GM06990 (cell line): Measurements from ENCODE around the gene AGGF1.
"Not testable (repeated sequence)": the region's sequence is repeated elsewhere in the genome, so short reads cannot be mapped to it uniquely, and the experiment has no call there.

ENCODE experiments used
- DNase-seq: peaks from one replicate; pipeline ENCODE4 v3.0.0-alpha.2; 2011; ENCODE audit not compliant: insufficient read length; ENCODE audit errors: extremely low read depth
- H3K27me3 ChIP-seq: replicated peaks from 2 replicates; pipeline ENCODE4 v1.6.0; 2011; ENCODE audit warnings: low read length; ENCODE audit not compliant: control insufficient read depth, insufficient read depth
- H3K36me3 ChIP-seq: 2 replicates; pipeline ENCODE4 v1.5.1; 2011; ENCODE audit warnings: low read length; ENCODE audit not compliant: control insufficient read depth, insufficient read depth
- H3K4me3 ChIP-seq: replicated peaks from 2 replicates; pipeline ENCODE4 v1.5.1; 2011; ENCODE audit warnings: low read depth, mild to moderate bottlenecking, control low read depth, low read length
- TF ChIP-seq, protein P1 (sequence below): IDR thresholded peaks from 2 replicates; pipeline ENCODE4 v1.5.1; 2011; ENCODE audit warnings: low read length, control low read depth, mild to moderate bottlenecking, inconsistent platforms; ENCODE audit not compliant: insufficient read depth, poor library complexity, severe bottlenecking

Gene AGGF1

DNA sequence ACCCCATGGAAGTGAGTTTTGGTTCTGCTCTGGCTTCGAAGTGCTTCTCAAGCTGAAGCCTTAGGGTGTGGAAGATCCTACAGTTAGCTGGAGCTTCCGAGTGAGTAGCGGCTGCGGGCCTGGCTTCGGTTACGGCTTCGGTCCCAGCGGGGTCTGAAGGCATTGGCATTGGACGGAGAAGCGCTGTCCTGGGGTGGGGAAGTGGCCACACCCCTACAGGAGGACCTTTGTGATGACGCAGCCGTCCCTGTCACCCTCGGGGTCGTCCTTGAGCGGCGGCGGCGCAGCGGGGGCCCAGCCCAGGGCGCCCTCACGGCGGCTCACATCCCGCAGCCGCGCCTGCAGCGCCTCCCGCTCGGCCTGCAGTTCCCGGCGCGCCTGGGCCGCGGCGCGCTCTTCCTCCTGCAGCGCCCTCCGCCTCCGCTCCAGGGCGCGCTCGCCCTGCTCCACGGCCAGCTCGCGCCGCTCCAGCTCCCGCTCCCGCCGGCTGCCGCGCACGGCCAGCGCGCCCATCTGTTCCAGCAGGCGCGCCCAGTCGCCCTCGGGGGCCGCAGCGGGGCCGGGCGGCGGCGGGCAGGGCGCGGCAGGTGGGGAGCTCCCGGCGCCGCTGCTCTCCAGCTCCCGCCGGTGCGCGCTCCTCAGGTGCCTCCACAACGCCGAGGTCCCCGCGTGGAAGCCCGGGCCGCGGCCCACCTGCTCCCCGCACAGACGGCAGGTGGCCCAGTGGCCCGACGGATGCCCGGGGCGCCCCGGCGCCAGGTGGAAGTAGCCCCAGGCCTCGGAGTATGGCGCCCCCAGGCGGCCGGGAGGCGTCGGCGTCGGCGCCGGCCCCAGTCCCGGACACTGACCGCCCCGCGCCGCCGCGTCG lies 47.0 kb downstream of the AGGF1 start:
- DNase-seq, result peak; percentile 67
- H3K4me3 ChIP-seq, result peak overlapping the region; percentile 36
- no peaks in the 10 kb centered on the region; the same call in none of the 2 replicates for H3K36me3 ChIP-seq
- TF ChIP-seq, protein P1, sequence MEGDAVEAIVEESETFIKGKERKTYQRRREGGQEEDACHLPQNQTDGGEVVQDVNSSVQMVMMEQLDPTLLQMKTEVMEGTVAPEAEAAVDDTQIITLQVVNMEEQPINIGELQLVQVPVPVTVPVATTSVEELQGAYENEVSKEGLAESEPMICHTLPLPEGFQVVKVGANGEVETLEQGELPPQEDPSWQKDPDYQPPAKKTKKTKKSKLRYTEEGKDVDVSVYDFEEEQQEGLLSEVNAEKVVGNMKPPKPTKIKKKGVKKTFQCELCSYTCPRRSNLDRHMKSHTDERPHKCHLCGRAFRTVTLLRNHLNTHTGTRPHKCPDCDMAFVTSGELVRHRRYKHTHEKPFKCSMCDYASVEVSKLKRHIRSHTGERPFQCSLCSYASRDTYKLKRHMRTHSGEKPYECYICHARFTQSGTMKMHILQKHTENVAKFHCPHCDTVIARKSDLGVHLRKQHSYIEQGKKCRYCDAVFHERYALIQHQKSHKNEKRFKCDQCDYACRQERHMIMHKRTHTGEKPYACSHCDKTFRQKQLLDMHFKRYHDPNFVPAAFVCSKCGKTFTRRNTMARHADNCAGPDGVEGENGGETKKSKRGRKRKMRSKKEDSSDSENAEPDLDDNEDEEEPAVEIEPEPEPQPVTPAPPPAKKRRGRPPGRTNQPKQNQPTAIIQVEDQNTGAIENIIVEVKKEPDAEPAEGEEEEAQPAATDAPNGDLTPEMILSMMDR, result peak; percentile 32
- H3K27me3 ChIP-seq, result no peaks in the 10 kb centered on the region

DNA sequence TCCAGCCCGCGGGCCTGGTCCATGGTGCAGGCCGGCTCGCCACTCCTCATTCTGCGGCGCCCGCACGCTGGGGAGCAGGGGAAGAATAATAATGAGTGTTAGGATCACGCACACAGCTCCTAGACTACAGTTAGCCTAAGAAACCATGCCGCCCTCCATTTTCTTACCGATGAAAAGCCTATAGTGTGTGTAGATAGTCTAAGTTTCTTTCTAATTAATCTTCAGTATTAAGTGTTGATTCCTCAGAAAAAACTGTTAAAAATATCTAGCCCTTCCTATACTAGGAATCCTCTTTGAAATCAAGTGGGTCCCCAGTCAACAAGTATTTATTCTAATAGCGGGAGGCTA lies 47.6 kb downstream of the AGGF1 start:
- no peaks in the 10 kb centered on the region for H3K27me3 ChIP-seq
- TF ChIP-seq, protein P1, result no peak
- no peak for DNase-seq
- H3K36me3 ChIP-seq, result no peaks in the 10 kb centered on the region; the same call in none of the 2 replicates
- no peak overlapping the region; the same call in 1 of the 2 replicates for H3K4me3 ChIP-seq

DNA sequence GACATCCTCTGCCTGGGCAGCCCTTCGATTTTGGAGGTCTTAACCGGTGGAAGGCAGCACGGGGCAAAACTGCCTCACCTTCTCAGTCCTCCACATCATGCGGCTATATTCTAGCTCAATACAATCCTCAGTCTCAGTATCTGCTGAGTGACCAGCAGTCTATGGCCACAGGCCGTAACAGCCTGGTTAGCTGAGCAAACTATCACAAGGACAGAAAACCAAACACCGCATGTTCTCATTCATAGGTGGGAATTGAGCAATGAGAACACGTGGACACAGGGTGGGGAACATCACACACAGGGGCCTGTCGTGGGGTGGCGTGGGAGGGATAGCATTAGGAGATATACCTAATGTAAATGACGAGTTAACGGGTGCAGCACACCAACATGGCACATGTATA lies 50.3 kb downstream of the AGGF1 start:
- DNase-seq, H3K4me3 ChIP-seq, H3K27me3 ChIP-seq, H3K36me3 ChIP-seq: not testable (repeated sequence)

DNA sequence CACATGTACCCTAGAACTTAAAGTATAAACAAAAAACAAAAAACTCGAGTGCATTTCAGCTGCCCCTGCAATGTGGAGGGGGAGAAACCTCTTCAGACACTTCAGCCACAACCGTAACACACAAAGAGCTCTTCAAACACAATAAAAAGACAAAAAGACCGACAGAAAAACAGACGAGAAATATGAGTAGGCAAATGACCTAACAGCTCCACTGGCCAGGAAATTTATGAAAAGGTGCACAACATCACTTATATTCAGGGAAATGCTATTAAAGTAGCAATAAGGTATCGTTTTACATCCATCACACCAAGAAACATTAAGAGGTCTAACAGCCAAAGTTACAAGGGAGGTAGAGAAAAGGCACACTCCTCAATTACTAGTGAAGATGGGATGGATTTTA lies 50.7 kb downstream of the AGGF1 start:
- no peak overlapping the region for H3K4me3 ChIP-seq
- DNase-seq, result no peak
- H3K36me3 ChIP-seq, result no peaks in the 10 kb centered on the region; the same call in none of the 2 replicates
- no peaks in the 10 kb centered on the region for H3K27me3 ChIP-seq
- TF ChIP-seq, protein P1, result no peak

DNA sequence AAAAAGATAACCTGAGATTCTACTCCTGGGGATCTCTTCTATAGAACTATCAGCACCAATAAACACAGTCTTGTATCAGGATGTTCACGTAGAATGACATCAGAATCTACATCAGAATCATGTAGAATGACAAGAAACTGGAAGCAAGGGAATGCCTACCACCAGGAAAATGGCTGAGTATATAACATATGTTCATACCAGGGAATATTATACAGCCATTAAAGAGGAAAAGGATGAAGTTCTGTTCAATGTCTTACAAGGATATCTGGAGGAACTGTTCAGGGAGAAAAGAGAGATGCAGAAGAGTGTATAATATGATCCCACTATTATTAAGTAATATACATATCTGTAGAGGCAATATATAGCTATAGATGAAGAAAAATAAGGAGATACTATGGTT lies 52.1 kb downstream of the AGGF1 start:
- no peak for DNase-seq
- Histone ChIP-seq H3K27me3 (no peaks in the 10 kb centered on the region), H3K4me3 (no peak overlapping the region), H3K36me3 (no peaks in the 10 kb centered on the region; the same call in none of the 2 replicates)
- TF ChIP-seq, protein P1, result no peak

DNA sequence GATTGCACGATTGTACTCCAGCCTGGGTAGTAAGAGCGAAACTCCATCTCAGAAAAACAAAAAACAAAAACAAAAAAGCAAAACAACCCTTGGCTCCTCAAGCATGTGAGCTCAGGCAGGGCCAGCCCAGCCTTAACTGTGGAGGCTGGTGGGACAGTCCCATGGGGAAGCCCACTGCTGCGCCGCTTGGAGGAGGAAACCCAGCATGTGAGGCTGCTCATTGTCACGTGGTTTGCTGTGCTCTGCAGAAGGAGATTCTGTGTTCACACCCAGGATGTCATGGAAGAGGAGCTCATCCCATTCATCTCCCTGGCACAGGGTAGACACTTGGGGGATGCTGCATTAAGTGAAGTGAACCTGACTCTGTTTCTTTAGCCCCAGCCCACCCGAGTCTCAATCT lies 52.9 kb downstream of the AGGF1 start:
- TF ChIP-seq, protein P1, result no peak
- no peaks in the 10 kb centered on the region; the same call in none of the 2 replicates for H3K36me3 ChIP-seq
- H3K4me3 ChIP-seq, result no peak overlapping the region
- peak; percentile 39 for DNase-seq
- H3K27me3 ChIP-seq, result no peaks in the 10 kb centered on the region
